Brain microvascular endothelial cell (primary cell): ENCODE results near the gene IQSEC3.

Experiments used
- DNase-seq: peaks from one replicate; pipeline ENCODE4 v3.0.0-alpha.2; 2020
- H3K27ac ChIP-seq: fragments of 250-450 bp; sonication (Bioruptor Pico); 2 replicates; pipeline ENCODE4 v1.5.1; 2020; ENCODE audit warnings: mild to moderate bottlenecking, moderate library complexity
- H3K27me3 ChIP-seq: fragments of 250-450 bp; sonication (Bioruptor Pico); replicated peaks from 2 replicates; pipeline ENCODE4 v1.5.1; 2020; ENCODE audit warnings: mild to moderate bottlenecking
- H3K36me3 ChIP-seq: fragments of 250-450 bp; sonication (Bioruptor Pico); replicated peaks from 2 replicates; pipeline ENCODE4 v1.5.1; 2020; ENCODE audit warnings: mild to moderate bottlenecking
- H3K4me3 ChIP-seq: 2 replicates; pipeline ENCODE4 v1.5.1; 2011; ENCODE audit warnings: low read depth, mild to moderate bottlenecking, control low read depth, low read length, moderate library complexity
- CTCF ChIP-seq: IDR thresholded peaks from 2 replicates; pipeline ENCODE4 v1.5.1; 2011; ENCODE audit warnings: low read depth, mild to moderate bottlenecking, moderate library complexity, low read length, control low read depth, inconsistent platforms; ENCODE audit errors: missing control alignments
- in situ Hi-C: cut with HindIII; loops from 2 replicates; pipeline ENCODE4 v1.10.0; 2017; ENCODE audit warnings: low sequenced_read_pairs, low pct_ligation_motif_present

IQSEC3 gene

GRCh38 chr12:118591-118990 lies 52.0 kb downstream of the IQSEC3 start:
- no peak for TF ChIP-seq CTCF
- no peaks in the 10 kb centered on the region for H3K36me3 ChIP-seq
- in situ Hi-C loops, result no loop called here
- H3K27ac ChIP-seq, result no peak overlapping the region
- H3K4me3 ChIP-seq, result no peak overlapping the region
- no peak for DNase-seq
- no peaks in the 10 kb centered on the region for H3K27me3 ChIP-seq

- H3K36me3 ChIP-seq, result no peaks in the 10 kb centered on the region
- no peak for TF ChIP-seq CTCF
- no peak for DNase-seq
- H3K27ac ChIP-seq, result no peak overlapping the region
- in situ Hi-C loops, result no loop called here
- no peak overlapping the region for H3K4me3 ChIP-seq
- H3K27me3 ChIP-seq, result no peaks in the 10 kb centered on the region
Measured at GRCh38 chr12:120951-121350, 54.4 kb downstream of the IQSEC3 start.

GRCh38 chr12:121647-122046 lies 55.1 kb downstream of the IQSEC3 start:
- no peak overlapping the region for H3K27ac ChIP-seq
- no peak for TF ChIP-seq CTCF
- no peak overlapping the region for H3K4me3 ChIP-seq

GRCh38 chr12:125075-125474 lies 58.5 kb downstream of the IQSEC3 start:
- in situ Hi-C loops, result no loop called here
- no peak overlapping the region for H3K27ac ChIP-seq
- H3K27me3 ChIP-seq, result peaks cover 2% of the 10 kb centered on the region
- no peak overlapping the region for H3K4me3 ChIP-seq
- H3K36me3 ChIP-seq, result no peaks in the 10 kb centered on the region
- no peak for TF ChIP-seq CTCF
- no peak for DNase-seq

More at GRCh38 chr12:121647-122046, 55.1 kb downstream of the IQSEC3 start:
- Histone ChIP-seq H3K27me3 (no peaks in the 10 kb centered on the region), H3K36me3 (no peaks in the 10 kb centered on the region)
- no peak for DNase-seq
- in situ Hi-C loops, result no loop called here

- DNase-seq, result no peak
- no peak overlapping the region for H3K27ac ChIP-seq
- no peaks in the 10 kb centered on the region for H3K36me3 ChIP-seq
- no peak overlapping the region for H3K4me3 ChIP-seq
- TF ChIP-seq CTCF, result no peak
- peaks cover 2% of the 10 kb centered on the region for H3K27me3 ChIP-seq
- in situ Hi-C loops, result no loop called here
Measured at GRCh38 chr12:125566-125965, 59.0 kb downstream of the IQSEC3 start.

- no peak for TF ChIP-seq CTCF
- no peak overlapping the region for H3K27ac ChIP-seq
- peaks cover 4% of the 10 kb centered on the region for H3K27me3 ChIP-seq
- H3K36me3 ChIP-seq, result no peaks in the 10 kb centered on the region
- no peak for DNase-seq
- in situ Hi-C loops, result no loop called here
- H3K4me3 ChIP-seq, result no peak overlapping the region
Measured at GRCh38 chr12:128079-128478, 61.5 kb downstream of the IQSEC3 start.
